ENCODE results near the gene RUNDC3A. TPM values are rescaled to one million over a fixed set of nuclear protein-coding genes. Genes with fewer than 3 reads are reported as not detected.

The RUNDC3A gene
- total RNA-seq, 1 experiment from 2014 or later: 3.6 TPM

- intact Hi-C loops (cut with micrococcal nuclease; ENCODE audit: unreplicated experiment) (no loop called here), in situ Hi-C loops (cut with HindIII; ENCODE audit: low pct_unique_long_range_greater_than_20kb, low sequenced_read_pairs) (no loop called here)
- Histone ChIP-seq H3K27ac (ENCODE audit: low read length) (no peak overlapping the region), H3K4me1 (ENCODE audit: control insufficient read depth, insufficient read depth, low read length) (no peaks in the 10 kb centered on the region), H3K36me3 (ENCODE audit: control insufficient read depth, insufficient read depth, low read length) (no peaks in the 10 kb centered on the region), H3K27me3 (ENCODE audit: control insufficient read depth, insufficient read depth, low read length) (no peaks in the 10 kb centered on the region), H3K9me3 (ENCODE audit: control insufficient read depth, insufficient read depth, low read depth, low read length) (no peaks in the 10 kb centered on the region), H3K4me3 (ENCODE audit: low read depth in 2 of 2, low read length in 2 of 2) (no peak overlapping the region)
- CTCF ChIA-PET: interaction anchor here (0.6 to 0.7 kb wide), 3 partner anchors 20 to 283 kb away, joined by 3 to 4 read pairs (median 3); no protein-coding TSS in a partner anchor
- TF ChIP-seq REST (IDR thresholded peaks at IDR 0.05; ENCODE audit: insufficient read depth in 1 of 2, low read depth in 2 of 2, low read length in 1 of 2) (no peak), SIN3A (IDR thresholded peaks at IDR 0.05; ENCODE audit: borderline replicate concordance, insufficient read depth, low read depth, low read length) (no peak)
- POLR2A ChIA-PET: no interaction called here
- DNase-seq (ENCODE audit: low read depth, low spot score) (no peak), ATAC-seq (no peak)
- BruUV-seq (replicated peaks): no TSS peak
Observed at GRCh38 chr17:44367231-44367979, 59.0 kb downstream of the RUNDC3A start.

Other genes starting within 250 kb of the RUNDC3A start
- gene LSM12, start 241.9 kb upstream of the RUNDC3A start, total RNA-seq (2021; ENCODE audit: unreplicated experiment): 73.0 TPM
- 42.7 TPM for gene G6PC3, start 237.9 kb upstream of the RUNDC3A start, total RNA-seq (2021; ENCODE audit: unreplicated experiment)
- gene HDAC5, start 185.0 kb upstream of the RUNDC3A start, total RNA-seq (2021; ENCODE audit: unreplicated experiment): 11.5 TPM
- 7.8 TPM for gene HROB, start 166.7 kb upstream of the RUNDC3A start, total RNA-seq (2021; ENCODE audit: unreplicated experiment)
- not detected for gene ASB16, start 137.9 kb upstream of the RUNDC3A start, total RNA-seq (2021; ENCODE audit: unreplicated experiment)
- gene TMUB2, start 121.6 kb upstream of the RUNDC3A start, total RNA-seq (2021; ENCODE audit: unreplicated experiment): 30.7 TPM
- gene ATXN7L3, start 108.7 kb upstream of the RUNDC3A start, total RNA-seq (2021; ENCODE audit: unreplicated experiment): 69.8 TPM
- gene UBTF, start 88.9 kb upstream of the RUNDC3A start, total RNA-seq (2021; ENCODE audit: unreplicated experiment): 116 TPM
- gene SLC4A1, start 40.5 kb upstream of the RUNDC3A start, total RNA-seq (2021; ENCODE audit: unreplicated experiment): not detected
- gene SLC25A39, start 16.2 kb downstream of the RUNDC3A start, total RNA-seq (2021; ENCODE audit: unreplicated experiment): 138 TPM
- gene GRN, start 36.7 kb downstream of the RUNDC3A start, total RNA-seq (2021; ENCODE audit: unreplicated experiment): 304 TPM
- 7.6 TPM for gene FAM171A2, start 55.3 kb downstream of the RUNDC3A start, total RNA-seq (2021; ENCODE audit: unreplicated experiment)
- gene ITGA2B, start 81.0 kb downstream of the RUNDC3A start, total RNA-seq (2021; ENCODE audit: unreplicated experiment): 2.4 TPM
- 30.8 TPM for gene GPATCH8, start 194.8 kb downstream of the RUNDC3A start, total RNA-seq (2021; ENCODE audit: unreplicated experiment)
- gene FZD2, start 248.9 kb downstream of the RUNDC3A start, total RNA-seq (2021; ENCODE audit: unreplicated experiment): 35.4 TPM

Data from Panc1 (cell line).